Measurements from ENCODE around the gene MAGI2.

Gene MAGI2

GRCh38 chr7:78835897-78836296 lies 617.6 kb downstream of the MAGI2 start:
- H3K4me1 ChIP-seq (ENCODE audit: insufficient read depth, low read length): no peaks in the 10 kb centered on the region
- ATAC-seq (ENCODE audit: insufficient read depth, low read depth) (no peak), DNase-seq (no peak)
- H3K9me3 ChIP-seq (ENCODE audit: insufficient read depth, low read length, severe bottlenecking): no peaks in the 10 kb centered on the region
- no peaks in the 10 kb centered on the region for H4K20me1 ChIP-seq (ENCODE audit: insufficient read depth, low read length)
- no peaks in the 10 kb centered on the region for H3K36me3 ChIP-seq (ENCODE audit: insufficient read depth, low read length)
- H3K9ac ChIP-seq (ENCODE audit: low read depth, low read length): no peak overlapping the region
- no peak overlapping the region for H3K4me3 ChIP-seq (ENCODE audit: low read depth in 1 of 2, low read length in 2 of 2)
- no peak overlapping the region for H2AFZ ChIP-seq (ENCODE audit: low read depth, low read length)
- TF ChIP-seq EZH2 (IDR thresholded peaks at IDR 0.05; ENCODE audit: borderline replicate concordance, low read depth, low read length, severe bottlenecking): no peak
- no peak for TF ChIP-seq CTCF (IDR thresholded peaks at IDR 0.05; ENCODE audit: borderline replicate concordance, extremely low read depth, low read length, poor library complexity, severe bottlenecking)
- no peaks in the 10 kb centered on the region for H3K79me2 ChIP-seq (ENCODE audit: insufficient read depth, low read length)
- no peak overlapping the region for H3K27ac ChIP-seq (ENCODE audit: low read length)
- H3K4me2 ChIP-seq (ENCODE audit: insufficient read depth, low read length): no peak overlapping the region
- no peaks in the 10 kb centered on the region for H3K27me3 ChIP-seq (ENCODE audit: insufficient read depth, low read length, poor library complexity)

- H3K9me3 ChIP-seq (ENCODE audit: insufficient read depth, low read length, severe bottlenecking): no peaks in the 10 kb centered on the region
- TF ChIP-seq EZH2 (IDR thresholded peaks at IDR 0.05; ENCODE audit: borderline replicate concordance, low read depth, low read length, severe bottlenecking) (no peak), CTCF (IDR thresholded peaks at IDR 0.05; ENCODE audit: borderline replicate concordance, extremely low read depth, low read length, poor library complexity, severe bottlenecking) (no peak)
- no peak overlapping the region for H3K9ac ChIP-seq (ENCODE audit: low read depth, low read length)
These were observed 625.1 kb downstream of the MAGI2 start for GRCh38 chr7:78828317-78828716.

GRCh38 chr7:78803501-78804127 lies 649.9 kb downstream of the MAGI2 start:
- Histone ChIP-seq H3K4me1 (ENCODE audit: insufficient read depth, low read length) (no peaks in the 10 kb centered on the region), H3K4me2 (ENCODE audit: insufficient read depth, low read length) (no peak overlapping the region), H3K27ac (ENCODE audit: low read length) (no peak overlapping the region), H3K36me3 (ENCODE audit: insufficient read depth, low read length) (no peaks in the 10 kb centered on the region), H3K4me3 (ENCODE audit: low read depth in 1 of 2, low read length in 2 of 2) (no peak overlapping the region), H3K9ac (ENCODE audit: low read depth, low read length) (no peak overlapping the region), H2AFZ (ENCODE audit: low read depth, low read length) (no peak overlapping the region), H3K27me3 (ENCODE audit: insufficient read depth, low read length, poor library complexity) (no peaks in the 10 kb centered on the region), H3K79me2 (ENCODE audit: insufficient read depth, low read length) (no peaks in the 10 kb centered on the region), H3K9me3 (ENCODE audit: insufficient read depth, low read length, severe bottlenecking) (no peaks in the 10 kb centered on the region), H4K20me1 (ENCODE audit: insufficient read depth, low read length) (no peaks in the 10 kb centered on the region)
- TF ChIP-seq EZH2 (IDR thresholded peaks at IDR 0.05; ENCODE audit: borderline replicate concordance, low read depth, low read length, severe bottlenecking): no peak
- no peak for TF ChIP-seq CTCF (IDR thresholded peaks at IDR 0.05; ENCODE audit: borderline replicate concordance, extremely low read depth, low read length, poor library complexity, severe bottlenecking)
- DNase-seq (no peak), ATAC-seq (ENCODE audit: insufficient read depth, low read depth) (no peak)

More at GRCh38 chr7:78828317-78828716, 625.1 kb downstream of the MAGI2 start:
- H3K4me1 ChIP-seq (ENCODE audit: insufficient read depth, low read length): no peaks in the 10 kb centered on the region
- DNase-seq (no peak), ATAC-seq (ENCODE audit: insufficient read depth, low read depth) (no peak)
- H3K27me3 ChIP-seq (ENCODE audit: insufficient read depth, low read length, poor library complexity): no peaks in the 10 kb centered on the region
- H3K4me2 ChIP-seq (ENCODE audit: insufficient read depth, low read length): no peak overlapping the region
- H3K4me3 ChIP-seq (ENCODE audit: low read depth in 1 of 2, low read length in 2 of 2): no peak overlapping the region
- H4K20me1 ChIP-seq (ENCODE audit: insufficient read depth, low read length): no peaks in the 10 kb centered on the region
- no peaks in the 10 kb centered on the region for H3K36me3 ChIP-seq (ENCODE audit: insufficient read depth, low read length)
- H3K27ac ChIP-seq (ENCODE audit: low read length): no peak overlapping the region
- no peak overlapping the region for H2AFZ ChIP-seq (ENCODE audit: low read depth, low read length)
- no peaks in the 10 kb centered on the region for H3K79me2 ChIP-seq (ENCODE audit: insufficient read depth, low read length)

All from DND-41 (cell line).